GF-D8 (cell line): ENCODE data around the gene SHC1.

Experiments used
- DNase-seq: peaks from one replicate; lab custom pipeline; 2025; lab: John Stamatoyannopoulos, UW

SHC1 gene

GRCh38 chr1:154973344-154974101 is 3.0 kb upstream of the SHC1 start:
- DNase-seq, result peak; percentile 79

- no peak for DNase-seq
Observed at GRCh38 chr1:154972517-154973343, 2.2 kb upstream of the SHC1 start.

- no peak for DNase-seq
Observed at GRCh38 chr1:154972213-154972516, 1.6 kb upstream of the SHC1 start.

- no peak for DNase-seq
Observed at GRCh38 chr1:154971341-154971998, 923 bp upstream of the SHC1 start.

- DNase-seq, result no peak
Observed at GRCh38 chr1:154969860-154970452, 591 bp downstream of the SHC1 start.

- no peak for DNase-seq
Observed at GRCh38 chr1:154969246-154969645, 1.3 kb downstream of the SHC1 start.

- DNase-seq, result no peak
Observed at GRCh38 chr1:154968731-154969130, 1.8 kb downstream of the SHC1 start.

- DNase-seq, result no peak
Observed at GRCh38 chr1:154967331-154967950, 3.1 kb downstream of the SHC1 start.

- DNase-seq, result no peak
Observed at GRCh38 chr1:154966111-154966510, 4.4 kb downstream of the SHC1 start.

GRCh38 chr1:154964359-154964758 is 6.2 kb downstream of the SHC1 start:
- no peak for DNase-seq

- DNase-seq, result no peak
Observed at GRCh38 chr1:154963643-154964042, 6.9 kb downstream of the SHC1 start.

GRCh38 chr1:154962795-154963330 is 7.7 kb downstream of the SHC1 start:
- DNase-seq, result no peak

- peak; percentile 8 for DNase-seq
Observed at GRCh38 chr1:154962156-154962749, 8.3 kb downstream of the SHC1 start.

GRCh38 chr1:154961207-154962155 is 9.1 kb downstream of the SHC1 start, which contains the start of gene PYGO2:
TSS of gene PYGO2 (minus strand) at chr1:154961782. CDS start at chr1:154961576, 206 bp downstream.
- peak; percentile 56 for DNase-seq

GRCh38 chr1:154960446-154961136 is 10.0 kb downstream of the SHC1 start:
- DNase-seq, result peak; percentile 3

GRCh38 chr1:154959426-154959780 is 11.1 kb downstream of the SHC1 start:
- DNase-seq, result no peak

- no peak for DNase-seq
Observed at GRCh38 chr1:154958681-154959425, 11.7 kb downstream of the SHC1 start.

GRCh38 chr1:154958036-154958435 is 12.5 kb downstream of the SHC1 start:
- DNase-seq, result no peak
